HuH-7 (cell line): ENCODE data around the gene NSG1.

Experiments
- DNase-seq: peaks from one replicate; pipeline ENCODE4 v3.0.0; 2011; ENCODE audit warnings: low spot score

The NSG1 gene

GRCh38 chr4:4374388-4375098, 12.4 kb upstream of the NSG1 start:
- no peak for DNase-seq

GRCh38 chr4:4376074-4376473, 10.8 kb upstream of the NSG1 start:
- no peak for DNase-seq

GRCh38 chr4:4377191-4377590, 9.7 kb upstream of the NSG1 start:
- DNase-seq = no peak

- no peak for DNase-seq
Observed at GRCh38 chr4:4377732-4378460, 9.0 kb upstream of the NSG1 start.

- DNase-seq = no peak
Observed at GRCh38 chr4:4379540-4380087, 7.3 kb upstream of the NSG1 start.

- DNase-seq = no peak
Observed at GRCh38 chr4:4383085-4383484, 3.8 kb upstream of the NSG1 start.

- peak; percentile 70 for DNase-seq
Observed at GRCh38 chr4:4384837-4385236, 2.1 kb upstream of the NSG1 start.

- DNase-seq = no peak
Observed at GRCh38 chr4:4385729-4386295, 1.1 kb upstream of the NSG1 start.

- DNase-seq = no peak
Observed at GRCh38 chr4:4386296-4386735, 586 bp upstream of the NSG1 start.

- no peak for DNase-seq
Observed at GRCh38 chr4:4387531-4388310, 819 bp downstream of the NSG1 start.

- no peak for DNase-seq
Observed at GRCh38 chr4:4388311-4388790, 1.4 kb downstream of the NSG1 start.

- DNase-seq = no peak
Observed at GRCh38 chr4:4388836-4389575, 2.1 kb downstream of the NSG1 start.

GRCh38 chr4:4390046-4390445, 3.1 kb downstream of the NSG1 start:
- DNase-seq = no peak

GRCh38 chr4:4390515-4391240, 3.8 kb downstream of the NSG1 start:
- no peak for DNase-seq

- DNase-seq = no peak
Observed at GRCh38 chr4:4391866-4392265, 5.0 kb downstream of the NSG1 start.

GRCh38 chr4:4392501-4393183, 5.7 kb downstream of the NSG1 start:
- no peak for DNase-seq

GRCh38 chr4:4394644-4395043, 7.7 kb downstream of the NSG1 start:
- DNase-seq = no peak

- DNase-seq = no peak
Observed at GRCh38 chr4:4395371-4395770, 8.5 kb downstream of the NSG1 start.

- no peak for DNase-seq
Observed at GRCh38 chr4:4395849-4396627, 9.1 kb downstream of the NSG1 start.
